Fibroblast of skin of right quadriceps (primary cell): ENCODE results near the gene CDKN3.

Experiments used
- DNase-seq: peaks from one replicate; pipeline ENCODE4 v3.0.0-alpha.2; 2013

The CDKN3 gene

GRCh38 chr14:54396493-54397335, at the start of gene CDKN3:
CDKN3 (plus strand) TSS chr14:54397007; CDS start chr14:54397069, 62 bp downstream.
- peak; percentile 99 for DNase-seq

GRCh38 chr14:54347044-54347443, 49.8 kb upstream of the CDKN3 start:
- no peak for DNase-seq

- peak; percentile 43 for DNase-seq
These were observed 48.7 kb upstream of the CDKN3 start for GRCh38 chr14:54348001-54348611.

GRCh38 chr14:54348923-54349620, 47.7 kb upstream of the CDKN3 start:
- peak; percentile 32 for DNase-seq

GRCh38 chr14:54349713-54350112, 47.1 kb upstream of the CDKN3 start:
- no peak for DNase-seq

GRCh38 chr14:54350203-54350602, 46.6 kb upstream of the CDKN3 start:
- DNase-seq: no peak

- DNase-seq: no peak
These were observed 43.5 kb upstream of the CDKN3 start for GRCh38 chr14:54353266-54353665.

- no peak for DNase-seq
These were observed 43.1 kb upstream of the CDKN3 start for GRCh38 chr14:54353694-54354093.

- no peak for DNase-seq
These were observed 42.7 kb upstream of the CDKN3 start for GRCh38 chr14:54354096-54354495.

GRCh38 chr14:54354968-54355641, 41.7 kb upstream of the CDKN3 start:
- no peak for DNase-seq

GRCh38 chr14:54355698-54356097, 41.1 kb upstream of the CDKN3 start:
- DNase-seq: peak; percentile 40

GRCh38 chr14:54356172-54356571, 40.6 kb upstream of the CDKN3 start:
- peak; percentile 77 for DNase-seq

GRCh38 chr14:54360667-54361066, 36.1 kb upstream of the CDKN3 start:
- no peak for DNase-seq

- DNase-seq: no peak
These were observed 34.7 kb upstream of the CDKN3 start for GRCh38 chr14:54362089-54362504.

- no peak for DNase-seq
These were observed 33.9 kb upstream of the CDKN3 start for GRCh38 chr14:54362759-54363437.

GRCh38 chr14:54364555-54365415, 32.0 kb upstream of the CDKN3 start:
- DNase-seq: peak; percentile 87

GRCh38 chr14:54366736-54367735, 29.8 kb upstream of the CDKN3 start:
- peak; percentile 72 for DNase-seq

- DNase-seq: no peak
These were observed 28.5 kb upstream of the CDKN3 start for GRCh38 chr14:54368291-54368690.

- DNase-seq: no peak
These were observed 27.5 kb upstream of the CDKN3 start for GRCh38 chr14:54369343-54369742.
